GM19324 (cell line): ENCODE measurements around the gene THSD4.

Source experiments
- ATAC-seq: cut with Tn5 transposase; IDR thresholded peaks from one replicate; pipeline ENCODE4 v1.9.1; 2021; ENCODE audit warnings: mild to moderate bottlenecking, moderate library complexity; ENCODE audit not compliant: unreplicated experiment, low FRiP score

THSD4 gene

GRCh38 chr15:71779073-71779797, 664.0 kb downstream of the THSD4 start:
- ATAC-seq, result no peak

GRCh38 chr15:71780115-71780976, 665.1 kb downstream of the THSD4 start:
- no peak for ATAC-seq

DNA sequence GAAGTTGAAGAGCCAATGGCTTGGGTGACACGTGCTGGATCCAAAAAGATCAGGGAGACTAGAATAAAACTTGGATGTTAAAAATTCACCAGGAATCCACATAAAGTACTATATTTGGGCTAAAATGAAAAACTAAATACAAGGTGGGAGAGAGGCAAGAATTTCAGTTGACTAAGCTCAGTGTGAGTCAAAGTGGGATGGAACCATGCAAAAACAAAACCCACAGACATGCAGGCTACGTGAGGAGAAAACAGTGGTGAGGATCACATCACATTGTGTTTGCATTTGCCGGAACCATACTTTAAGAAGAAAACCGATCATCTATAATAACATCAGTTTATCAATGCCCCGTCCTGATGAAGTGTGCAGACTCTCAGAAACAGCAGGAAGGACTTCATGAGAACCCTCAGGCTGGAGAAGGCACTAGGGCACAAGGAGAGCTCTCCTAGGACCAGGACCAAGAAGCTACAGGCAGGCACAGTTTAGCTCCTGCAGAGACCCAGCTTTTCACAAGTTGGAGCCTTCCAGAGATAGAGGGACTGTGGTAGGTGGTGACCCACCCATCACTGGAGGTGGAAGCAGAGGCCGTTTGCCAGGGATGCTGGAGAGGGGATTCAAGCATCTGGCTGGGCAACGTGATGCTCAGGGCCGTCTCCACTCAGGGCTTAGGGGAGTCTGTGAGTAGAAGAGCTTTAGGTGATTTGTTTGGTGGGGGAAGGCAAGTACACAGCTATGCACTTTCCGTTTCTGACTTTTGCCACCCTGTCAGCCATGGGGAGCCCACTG, 666.1 kb downstream of the THSD4 start:
- no peak for ATAC-seq

- ATAC-seq, result no peak
These were observed 666.6 kb downstream of the THSD4 start for GRCh38 chr15:71781965-71782265.

DNA sequence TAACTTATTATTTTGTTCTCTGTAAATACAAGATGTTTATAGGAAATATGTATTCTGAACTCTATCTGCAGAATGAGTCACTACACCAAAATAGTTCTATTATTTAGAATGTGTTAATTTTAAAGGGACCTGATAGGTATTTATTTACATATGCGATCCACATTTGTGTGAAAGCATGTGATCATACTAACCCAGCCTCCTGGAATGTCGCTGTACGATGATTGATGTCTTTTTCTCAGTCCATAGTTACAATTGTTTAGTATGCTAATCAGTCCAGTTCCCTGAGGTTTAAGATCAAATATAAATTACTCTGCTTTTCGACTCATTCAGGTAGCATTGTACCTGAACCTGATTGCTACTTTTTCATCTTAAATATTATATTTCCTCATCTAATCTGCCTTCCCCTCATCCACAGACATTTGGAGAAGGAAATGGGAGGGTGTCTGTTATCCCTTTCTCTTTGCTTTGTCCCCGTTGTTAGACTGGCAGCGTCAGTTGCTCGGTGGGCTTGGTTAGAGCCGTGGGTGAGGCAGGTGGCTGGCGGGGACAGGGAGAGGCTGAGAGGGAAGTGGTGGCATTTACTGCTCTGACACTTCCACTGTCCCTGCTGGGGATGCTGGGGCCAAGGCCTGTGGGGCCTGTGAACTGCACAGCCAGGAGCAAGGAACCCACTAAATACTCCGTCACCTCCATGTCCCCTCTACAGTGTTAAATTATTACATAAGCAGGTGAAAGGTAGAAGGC, 667.3 kb downstream of the THSD4 start:
- no peak for ATAC-seq

- no peak for ATAC-seq
These were observed 669.4 kb downstream of the THSD4 start for GRCh38 chr15:71784719-71785118.

- no peak for ATAC-seq
These were observed 670.7 kb downstream of the THSD4 start for GRCh38 chr15:71785996-71786395.

GRCh38 chr15:71786673-71787072, 671.4 kb downstream of the THSD4 start:
- no peak for ATAC-seq

DNA sequence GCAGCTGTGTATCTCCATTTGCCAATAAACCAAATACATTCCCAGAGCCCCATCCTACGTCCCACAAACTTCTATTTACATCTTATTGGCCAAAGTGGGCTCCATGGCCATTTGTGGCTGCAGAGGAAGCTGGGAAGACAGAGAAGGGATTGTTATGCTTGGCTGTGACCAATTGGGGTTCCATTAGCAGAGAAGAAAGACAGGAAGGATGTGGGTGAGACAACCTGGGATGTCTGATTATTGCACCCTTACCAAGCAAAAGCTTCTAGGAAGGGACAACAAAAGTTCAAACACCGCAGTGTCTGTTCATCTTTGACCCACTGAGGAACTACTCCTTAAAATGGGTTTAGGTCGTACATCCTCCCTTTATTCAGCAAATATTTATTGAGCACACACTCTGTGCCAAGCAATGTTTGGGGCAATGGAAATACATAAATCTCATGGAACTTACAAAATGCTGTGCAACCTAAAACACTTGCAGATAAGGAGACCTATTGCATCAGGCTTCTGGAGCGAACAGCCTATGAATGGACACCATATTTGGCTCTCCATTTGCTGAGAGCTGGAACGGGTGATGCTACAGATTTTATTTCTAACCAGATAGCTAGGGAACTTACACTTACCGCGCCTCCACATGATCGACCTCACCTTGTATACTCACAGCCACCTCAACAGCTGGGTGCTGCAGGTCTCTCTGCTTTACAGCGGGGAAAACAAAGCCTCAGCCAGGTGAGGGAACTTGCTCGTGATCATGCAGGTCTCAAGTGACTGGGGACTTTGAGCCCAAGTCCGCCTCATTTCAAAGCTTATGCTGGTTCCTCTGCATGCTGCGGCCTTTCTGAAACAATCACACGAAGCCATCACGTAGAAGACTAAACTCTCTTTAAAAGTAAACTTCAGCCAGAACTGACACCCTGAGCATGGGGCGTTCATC, 673.6 kb downstream of the THSD4 start:
- no peak for ATAC-seq

DNA sequence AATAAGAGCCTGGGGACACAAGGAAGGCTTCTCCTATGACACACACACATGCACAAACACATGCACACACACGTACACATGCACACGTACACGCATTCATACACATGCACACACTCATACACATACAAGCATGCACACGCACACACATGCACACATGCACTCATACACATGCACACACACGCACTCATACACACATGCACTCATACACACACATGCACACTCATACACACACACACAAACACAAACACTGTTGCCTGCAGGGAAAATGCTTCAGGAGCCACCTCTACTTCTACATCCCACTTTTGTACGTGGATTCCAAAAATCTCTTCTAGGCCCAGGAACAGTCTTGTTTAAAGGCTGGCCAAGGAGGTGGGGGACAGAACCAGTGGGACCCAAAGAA, 674.3 kb downstream of the THSD4 start:
- ATAC-seq, result no peak

- no peak for ATAC-seq
These were observed 674.8 kb downstream of the THSD4 start for GRCh38 chr15:71790081-71790480.

- no peak for ATAC-seq
These were observed 676.7 kb downstream of the THSD4 start for GRCh38 chr15:71791975-71792374.

- no peak for ATAC-seq
These were observed 677.2 kb downstream of the THSD4 start for GRCh38 chr15:71792521-71792920.

- no peak for ATAC-seq
These were observed 683.4 kb downstream of the THSD4 start for GRCh38 chr15:71798641-71799040.

DNA sequence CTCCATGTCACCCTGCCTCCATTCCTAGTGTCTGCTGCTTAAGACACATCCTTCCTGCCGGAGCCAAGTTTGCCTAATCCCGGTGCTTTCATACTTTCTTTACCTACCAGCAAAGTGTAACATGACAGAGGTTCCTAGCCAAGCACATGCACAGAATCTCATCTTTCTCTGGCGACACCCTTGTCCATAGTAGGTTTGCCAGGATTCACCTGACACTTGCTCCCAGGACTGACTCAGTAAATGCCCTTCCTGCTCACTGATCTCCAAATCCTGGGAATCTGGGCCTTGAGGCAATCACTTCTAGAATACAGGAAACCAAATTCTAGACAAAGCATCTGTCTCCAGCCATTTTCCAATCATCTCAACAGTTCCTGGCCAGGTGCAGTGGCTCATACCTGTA, 684.9 kb downstream of the THSD4 start:
- ATAC-seq, result no peak

GRCh38 chr15:71800835-71801745, 685.8 kb downstream of the THSD4 start:
- no peak for ATAC-seq

DNA sequence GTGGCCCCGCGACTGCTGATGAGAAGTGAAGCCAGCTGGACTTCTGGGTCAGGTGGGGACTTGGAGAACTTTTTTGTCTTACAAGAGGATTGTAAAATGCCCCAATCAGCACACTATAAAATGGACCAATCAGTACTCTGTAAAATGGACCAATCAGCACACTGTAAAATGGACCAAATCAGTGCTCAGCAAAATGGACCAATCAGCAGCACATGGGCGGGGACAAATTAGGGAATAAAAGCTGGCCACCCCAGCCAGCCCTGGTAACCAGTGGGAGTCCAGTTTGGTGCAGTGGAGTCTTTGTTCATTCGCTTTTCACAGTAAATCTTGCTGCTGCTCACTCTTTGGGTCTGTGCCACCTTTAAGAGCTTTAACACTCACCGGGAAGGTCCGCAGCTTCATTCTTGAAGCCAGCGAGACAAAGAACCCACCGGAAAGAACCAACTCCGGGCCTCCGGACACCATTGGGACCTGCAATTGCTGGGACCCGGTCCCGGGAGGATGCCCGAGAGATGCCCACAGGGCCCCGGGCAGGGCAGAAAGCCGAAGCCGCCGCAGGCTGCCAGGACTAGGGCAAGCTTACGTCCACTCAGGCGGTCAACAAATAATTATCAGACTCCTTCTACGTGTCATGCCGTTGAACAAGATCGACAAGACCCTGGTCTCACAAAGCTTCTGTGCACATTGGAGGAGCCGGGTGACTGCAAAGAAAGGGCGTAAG, 686.8 kb downstream of the THSD4 start:
- no peak for ATAC-seq

DNA sequence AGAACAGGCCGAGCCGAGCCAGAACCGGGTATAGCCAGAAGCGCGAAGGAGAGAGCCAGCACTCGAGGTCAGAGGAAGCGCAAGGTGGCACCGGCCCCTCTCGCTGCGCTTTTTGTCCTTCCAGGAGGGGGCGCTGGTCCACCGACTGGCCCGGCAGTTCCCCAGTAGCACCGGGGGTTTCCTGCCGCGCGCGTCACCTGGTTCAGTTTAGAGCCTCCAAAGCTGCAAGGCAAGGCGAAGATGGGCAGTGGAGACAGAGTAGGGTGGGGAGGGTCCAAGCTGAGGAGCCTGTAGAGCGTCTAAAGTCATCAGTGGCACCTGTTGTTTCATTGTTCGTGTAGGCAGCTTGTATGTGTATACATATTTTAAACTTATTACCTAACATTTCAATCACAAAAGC, 687.5 kb downstream of the THSD4 start:
- ATAC-seq, result no peak
